Measurements from ENCODE around the gene ARHGAP27.

The ARHGAP27 gene

GRCh38 chr17:45429339-45430005 lies 3.2 kb downstream of the ARHGAP27 start:
- H3K4me3 ChIP-seq (ENCODE audit: low read depth, low read length): no peak overlapping the region
- no peak for TF ChIP-seq CTCF (IDR thresholded peaks at IDR 0.05; ENCODE audit: control insufficient read depth, extremely low read depth, insufficient read depth)
- DNase-seq (ENCODE audit: low read depth): no peak

GRCh38 chr17:45428931-45429338 lies 3.7 kb downstream of the ARHGAP27 start:
- no peak for TF ChIP-seq CTCF (IDR thresholded peaks at IDR 0.05; ENCODE audit: control insufficient read depth, extremely low read depth, insufficient read depth)
- DNase-seq (ENCODE audit: low read depth): no peak
- H3K4me3 ChIP-seq (ENCODE audit: low read depth, low read length): no peak overlapping the region

- DNase-seq (ENCODE audit: low read depth): no peak
- H3K4me3 ChIP-seq (ENCODE audit: low read depth, low read length): 0 out of 2 replicates have a peak overlapping the region, but pooled peaks have one; percentile 6
- peak; percentile 99 for TF ChIP-seq CTCF (IDR thresholded peaks at IDR 0.05; ENCODE audit: control insufficient read depth, extremely low read depth, insufficient read depth)
These were observed 4.5 kb downstream of the ARHGAP27 start for GRCh38 chr17:45428050-45428617.

- no peak overlapping the region for H3K4me3 ChIP-seq (ENCODE audit: low read depth, low read length)
- no peak for TF ChIP-seq CTCF (IDR thresholded peaks at IDR 0.05; ENCODE audit: control insufficient read depth, extremely low read depth, insufficient read depth)
- no peak for DNase-seq (ENCODE audit: low read depth)
These were observed 5.4 kb downstream of the ARHGAP27 start for GRCh38 chr17:45427181-45427835.

GRCh38 chr17:45426561-45426960 lies 6.1 kb downstream of the ARHGAP27 start:
- DNase-seq (ENCODE audit: low read depth): no peak
- H3K4me3 ChIP-seq (ENCODE audit: low read depth, low read length): no peak overlapping the region
- TF ChIP-seq CTCF (IDR thresholded peaks at IDR 0.05; ENCODE audit: control insufficient read depth, extremely low read depth, insufficient read depth): no peak

GRCh38 chr17:45425984-45426413 lies 6.7 kb downstream of the ARHGAP27 start:
- no peak for DNase-seq (ENCODE audit: low read depth)
- H3K4me3 ChIP-seq (ENCODE audit: low read depth, low read length): peak overlapping the region; percentile 61
- TF ChIP-seq CTCF (IDR thresholded peaks at IDR 0.05; ENCODE audit: control insufficient read depth, extremely low read depth, insufficient read depth): no peak

Data from LNCaP clone FGC (cell line).